ENCODE measurements around the gene TADA2B. TPM values are rescaled to one million over a fixed set of nuclear protein-coding genes. Genes with fewer than 3 reads are reported as not detected.
A peak's percentile ranks its signal among the peaks of the same experiment; 100 is the strongest.

Gene TADA2B
- total and polyA plus RNA-seq, 4 experiments from 2014 or later, result 2.8 to 49.0 (median 25.5) TPM

DNA sequence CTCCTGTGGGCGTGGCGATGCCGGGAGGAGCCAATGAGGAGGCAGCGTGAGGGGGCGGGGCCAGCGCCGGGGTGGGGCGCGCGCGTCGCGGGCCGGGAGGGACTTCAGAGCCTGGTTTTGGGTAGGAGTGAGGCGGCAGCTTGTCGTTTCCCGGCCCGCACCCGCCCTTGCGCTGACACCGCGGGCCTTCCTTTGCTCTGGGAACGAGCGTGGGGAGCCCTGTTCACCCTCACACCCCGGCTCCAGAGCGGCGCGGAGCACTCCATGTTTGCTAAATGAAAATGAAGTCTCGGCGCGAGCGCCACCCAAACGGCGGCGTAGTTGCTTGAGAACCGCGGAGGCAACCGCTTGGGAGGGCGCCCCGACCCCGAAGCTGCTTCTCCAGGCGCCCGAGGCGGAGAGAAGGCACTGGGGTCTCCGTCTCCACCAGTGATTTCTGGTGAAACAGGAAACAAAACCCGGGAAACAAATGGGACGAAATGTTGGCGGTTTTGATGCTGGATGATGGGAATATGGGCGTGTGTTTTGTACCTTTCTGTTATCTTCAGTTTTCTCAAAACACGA is 25.2 kb downstream of the TADA2B start:
- Mint-ChIP-seq H3K27ac (peak overlapping the region; percentile 82 to 98 (median 96)), H3K4me1 (peaks cover 20 to 64% (median 44%) of the 10 kb centered on the region in 4 donors)
- intact Hi-C loops (cut with micrococcal nuclease), result loop anchor here (1.0 to 10.0 kb wide), 9 partner anchors 25 to 866 kb away; partner anchors contain the start of genes AFAP1, BLOC1S4, MRFAP1 and TADA2B

DNA sequence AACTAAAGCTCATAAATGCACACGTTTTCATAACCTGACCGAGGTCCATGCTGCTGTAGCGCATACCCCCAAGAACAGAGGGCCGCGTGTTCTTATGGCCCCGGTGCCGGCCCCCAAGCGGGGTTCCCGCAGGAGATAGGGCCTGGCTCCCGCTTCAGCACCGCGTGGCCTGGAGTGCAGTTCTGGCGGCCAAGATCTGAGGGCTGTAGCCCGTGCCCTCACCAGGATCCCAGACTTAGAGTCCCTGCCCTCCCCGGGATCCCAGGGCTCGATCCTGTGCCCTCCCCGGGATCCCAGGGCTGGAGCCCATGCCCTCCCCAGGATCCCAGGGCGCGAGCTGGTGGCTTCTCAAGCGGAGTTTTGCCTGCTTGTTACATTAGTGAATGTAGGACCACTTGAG is 25.7 kb downstream of the TADA2B start:
- Histone ChIP-seq H3K36me3 (ENCODE audit: insufficient read depth, low read length) (peaks cover 7% of the 10 kb centered on the region), H3K4me3 (ENCODE audit: low read length in 2 of 2) (peak overlapping the region; percentile 65 to 84), H3K27ac (ENCODE audit: low read depth, low read length) (peak overlapping the region; percentile 69), H3K9me3 (ENCODE audit: control insufficient read depth in 1 of 2, low read length in 2 of 2) (no peaks in the 10 kb centered on the region), H3K27me3 (ENCODE audit: insufficient read depth, low read length) (no peaks in the 10 kb centered on the region), H3K4me1 (ENCODE audit: insufficient read depth, low read length) (peaks cover 42% of the 10 kb centered on the region)
- peaks cover 6 to 21% of the 10 kb centered on the region in 2 donors for H3K36me3 Mint-ChIP-seq
- H3K27ac Mint-ChIP-seq, result peak overlapping the region; percentile 82 to 98 (median 96)
- peaks cover 0 to 2% (median 0%) of the 10 kb centered on the region in 8 donors for H3K9me3 Mint-ChIP-seq
- H3K4me1 Mint-ChIP-seq, result peaks cover 20 to 58% (median 40%) of the 10 kb centered on the region in 4 donors
- no peak for DNase-seq
- intact Hi-C loops (cut with micrococcal nuclease), result loop anchor here (1.0 to 10.0 kb wide), 9 partner anchors 26 to 866 kb away; partner anchors contain the start of genes AFAP1, BLOC1S4, MRFAP1 and TADA2B
- POLR2A ChIA-PET (ENCODE audit: partially characterized antibody), result interaction anchor here (0.8 to 11.0 kb wide), 22 partner anchors 13 to 494 kb away, joined by 3 to 231 read pairs (median 9); partner anchors contain the start of genes BLOC1S4, MAN2B2, MRFAP1 and MRFAP1L1
- H3K27me3 Mint-ChIP-seq, result peaks cover 0 to 2% of the 10 kb centered on the region in 2 donors
- H3K4me3 Mint-ChIP-seq, result peak overlapping the region; percentile 93 to 98 (median 96)
- CTCF ChIA-PET (ENCODE audit: partially characterized antibody), result interaction anchor here (0.8 to 11.0 kb wide), 11 partner anchors 15 to 438 kb away, joined by 3 to 204 read pairs (median 23); partner anchors contain the start of genes BLOC1S4, TADA2B and TBC1D14

More for the DNA sequence above, 25.2 kb downstream of the TADA2B start:
- POLR2A ChIA-PET (ENCODE audit: partially characterized antibody), result interaction anchor here (0.7 to 11.0 kb wide), 30 partner anchors 12 to 494 kb away, joined by 3 to 231 read pairs (median 6); partner anchors contain the start of genes BLOC1S4, MAN2B2, MRFAP1 and TADA2B
- peak overlapping the region; percentile 69 for H3K27ac ChIP-seq (ENCODE audit: low read depth, low read length)
- Mint-ChIP-seq H3K4me3 (peak overlapping the region; percentile 93 to 98 (median 96)), H3K9me3 (peaks cover 0 to 2% (median 0%) of the 10 kb centered on the region in 8 donors), H3K36me3 (peaks cover 11 to 26% of the 10 kb centered on the region in 2 donors), H3K27me3 (peaks cover 0 to 2% of the 10 kb centered on the region in 2 donors)
- peaks cover 12% of the 10 kb centered on the region for H3K36me3 ChIP-seq (ENCODE audit: insufficient read depth, low read length)
- peaks cover 46% of the 10 kb centered on the region for H3K4me1 ChIP-seq (ENCODE audit: insufficient read depth, low read length)
- H3K4me3 ChIP-seq (ENCODE audit: low read length in 2 of 2), result peak overlapping the region; percentile 65 to 84
- no peaks in the 10 kb centered on the region for H3K27me3 ChIP-seq (ENCODE audit: insufficient read depth, low read length)
- DNase-seq, result no peak
- no peaks in the 10 kb centered on the region for H3K9me3 ChIP-seq (ENCODE audit: control insufficient read depth in 1 of 2, low read length in 2 of 2)
- CTCF ChIA-PET (ENCODE audit: partially characterized antibody), result interaction anchor here (0.9 to 11.0 kb wide), 13 partner anchors 14 to 350 kb away, joined by 3 to 204 read pairs (median 22); partner anchors contain the start of genes BLOC1S4, TADA2B and TBC1D14

DNA sequence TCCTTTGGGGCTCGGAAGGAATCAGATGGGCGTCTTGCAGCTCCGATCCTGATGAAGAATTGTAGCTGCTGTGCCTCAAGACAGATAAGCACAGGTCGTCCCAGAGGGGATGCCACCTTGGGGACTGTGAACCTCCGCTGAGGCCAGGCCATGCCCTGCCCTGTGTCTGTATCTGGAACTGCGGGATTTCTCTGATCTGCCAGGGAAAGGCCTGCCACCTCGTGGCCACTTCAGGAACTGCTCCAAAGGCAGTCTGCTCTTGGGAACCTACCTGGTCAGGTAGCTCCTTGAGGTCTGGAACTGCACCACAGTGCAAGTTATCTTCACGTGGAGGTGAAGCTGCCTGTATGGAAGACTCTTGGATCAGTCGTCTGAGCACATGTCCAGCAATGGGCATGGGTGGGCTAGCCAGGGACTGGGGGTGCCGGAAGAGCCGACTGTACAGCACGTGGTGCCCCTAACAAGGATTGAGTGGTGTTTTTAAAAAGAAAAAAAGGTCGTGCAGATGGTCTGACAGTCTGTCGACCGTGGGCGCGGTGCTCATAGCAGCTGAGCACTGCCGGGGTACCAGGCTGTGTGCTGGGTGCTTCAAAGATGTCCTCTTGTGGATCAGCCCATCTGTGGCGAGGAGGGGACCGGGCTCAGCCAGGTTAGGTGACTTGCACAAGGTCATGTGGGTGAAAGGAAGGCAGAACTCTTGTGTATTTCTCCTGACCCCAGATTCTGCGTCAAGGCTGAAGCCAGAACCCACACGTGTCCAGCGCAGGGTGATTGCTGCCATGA is 27.7 kb downstream of the TADA2B start:
- CTCF ChIA-PET (ENCODE audit: partially characterized antibody), result interaction anchor here (0.6 to 11.0 kb wide), 41 partner anchors 8 to 432 kb away, joined by 3 to 204 read pairs (median 4); partner anchors contain the start of genes BLOC1S4, TADA2B and TBC1D14
- intact Hi-C loops (cut with micrococcal nuclease), result loop anchor here (1.0 kb wide), 3 partner anchors 97 to 197 kb away; no protein-coding TSS in a partner anchor
- Histone ChIP-seq H3K27ac (ENCODE audit: low read depth, low read length) (no peak overlapping the region), H3K9me3 (ENCODE audit: control insufficient read depth in 1 of 2, low read length in 2 of 2) (no peaks in the 10 kb centered on the region), H3K4me3 (ENCODE audit: low read length in 2 of 2) (no peak overlapping the region), H3K4me1 (ENCODE audit: insufficient read depth, low read length) (peaks cover 26% of the 10 kb centered on the region), H3K36me3 (ENCODE audit: insufficient read depth, low read length) (no peaks in the 10 kb centered on the region), H3K27me3 (ENCODE audit: insufficient read depth, low read length) (no peaks in the 10 kb centered on the region)
- Mint-ChIP-seq H3K4me1 (peaks cover 13 to 45% (median 30%) of the 10 kb centered on the region in 4 donors), H3K27me3 (peaks cover 0 to 2% of the 10 kb centered on the region in 2 donors), H3K36me3 (peaks cover 0 to 10% of the 10 kb centered on the region in 2 donors), H3K4me3 (peak overlapping the region; percentile 46 to 81 (median 58)), H3K27ac (peak overlapping the region in 5 of 7 donors; percentile 31 to 88 (median 78)), H3K9me3 (peaks cover 0 to 2% (median 0%) of the 10 kb centered on the region in 8 donors)
- POLR2A ChIA-PET (ENCODE audit: partially characterized antibody), result interaction anchor here (0.8 to 11.0 kb wide), 8 partner anchors 12 to 396 kb away, joined by 3 to 231 read pairs (median 4); partner anchors contain the start of genes TADA2B and TBC1D14
- peak; percentile 83 to 87 (median 86) for DNase-seq

DNA sequence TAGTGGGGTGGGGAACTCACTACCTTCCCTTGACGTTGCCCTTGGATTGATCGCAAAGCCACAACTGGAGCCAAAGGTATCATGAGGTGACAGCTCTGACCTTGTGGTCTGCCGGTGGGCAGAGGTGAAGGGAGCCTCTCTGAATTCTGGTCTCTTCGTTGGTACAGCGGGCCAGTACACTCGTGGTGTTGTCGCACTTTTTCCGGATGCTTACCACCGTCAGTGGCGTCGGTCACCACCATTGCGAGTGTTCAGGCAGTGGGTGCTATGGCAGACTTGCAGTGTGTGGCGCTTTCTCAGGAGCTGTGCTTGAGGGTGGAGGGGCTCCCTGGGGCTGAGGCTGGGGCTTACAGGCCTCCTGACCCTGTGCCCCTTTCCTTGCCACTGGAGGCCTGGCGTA is 29.9 kb downstream of the TADA2B start:
- no peak overlapping the region for H3K27ac ChIP-seq (ENCODE audit: low read depth, low read length)
- no peak overlapping the region for H3K27ac Mint-ChIP-seq
- peaks cover 0 to 1% of the 10 kb centered on the region in 2 donors for H3K36me3 Mint-ChIP-seq
- H3K27me3 Mint-ChIP-seq, result peaks cover 0 to 2% of the 10 kb centered on the region in 2 donors
- H3K36me3 ChIP-seq (ENCODE audit: insufficient read depth, low read length), result no peaks in the 10 kb centered on the region
- DNase-seq, result no peak
- no peaks in the 10 kb centered on the region for H3K27me3 ChIP-seq (ENCODE audit: insufficient read depth, low read length)
- H3K4me3 Mint-ChIP-seq, result no peak overlapping the region
- CTCF ChIA-PET (ENCODE audit: partially characterized antibody), result interaction anchor here (1.6 to 11.0 kb wide), 4 partner anchors 31 to 354 kb away, joined by 3 to 204 read pairs (median 102); partner anchors contain the start of genes BLOC1S4, TADA2B and TBC1D14
- POLR2A ChIA-PET (ENCODE audit: partially characterized antibody), result interaction anchor here (0.9 to 1.2 kb wide), 2 partner anchors 29 to 164 kb away, joined by 3 read pairs; partner anchors contain the start of genes TADA2B and TBC1D14
- no peaks in the 10 kb centered on the region for H3K9me3 ChIP-seq (ENCODE audit: control insufficient read depth in 1 of 2, low read length in 2 of 2)
- peaks cover 11% of the 10 kb centered on the region for H3K4me1 ChIP-seq (ENCODE audit: insufficient read depth, low read length)
- peaks cover 8 to 26% (median 15%) of the 10 kb centered on the region in 4 donors for H3K4me1 Mint-ChIP-seq
- intact Hi-C loops (cut with micrococcal nuclease), result no loop called here
- peaks cover 0 to under 1% (median 0%) of the 10 kb centered on the region in 8 donors for H3K9me3 Mint-ChIP-seq
- no peak overlapping the region for H3K4me3 ChIP-seq (ENCODE audit: low read length in 2 of 2)

GRCh38 chr4:7073526-7074390 is 30.6 kb downstream of the TADA2B start:
- intact Hi-C loops (cut with micrococcal nuclease), result no loop called here
- Mint-ChIP-seq H3K27ac (no peak overlapping the region), H3K9me3 (no peaks in the 10 kb centered on the region), H3K4me3 (no peak overlapping the region), H3K36me3 (no peaks in the 10 kb centered on the region), H3K4me1 (peaks cover 6 to 19% (median 10%) of the 10 kb centered on the region in 4 donors), H3K27me3 (peaks cover 0 to 2% of the 10 kb centered on the region in 2 donors)
- H3K27ac ChIP-seq (ENCODE audit: low read depth, low read length), result no peak overlapping the region
- no peaks in the 10 kb centered on the region for H3K36me3 ChIP-seq (ENCODE audit: insufficient read depth, low read length)
- DNase-seq, result no peak
- ChIA-PET POLR2A (ENCODE audit: partially characterized antibody) (interaction anchor here (0.9 to 1.2 kb wide), 2 partner anchors 30 to 164 kb away, joined by 3 read pairs; partner anchors contain the start of genes TADA2B and TBC1D14), CTCF (ENCODE audit: partially characterized antibody) (interaction anchor here (8.2 to 11.0 kb wide), 2 partner anchors 32 to 355 kb away, joined by 114 to 204 read pairs; partner anchors contain the start of genes BLOC1S4 and TADA2B)
- H3K4me3 ChIP-seq (ENCODE audit: low read length in 2 of 2), result no peak overlapping the region
- no peaks in the 10 kb centered on the region for H3K9me3 ChIP-seq (ENCODE audit: control insufficient read depth in 1 of 2, low read length in 2 of 2)
- peaks cover 8% of the 10 kb centered on the region for H3K4me1 ChIP-seq (ENCODE audit: insufficient read depth, low read length)
- no peaks in the 10 kb centered on the region for H3K27me3 ChIP-seq (ENCODE audit: insufficient read depth, low read length)

GRCh38 chr4:7074426-7074825 is 31.3 kb downstream of the TADA2B start:
- Mint-ChIP-seq H3K4me1 (peaks cover 5 to 13% (median 8%) of the 10 kb centered on the region in 4 donors), H3K27me3 (peaks cover 1 to 2% of the 10 kb centered on the region in 2 donors), H3K27ac (no peak overlapping the region), H3K4me3 (no peak overlapping the region), H3K9me3 (peaks cover 0 to 1% (median 0%) of the 10 kb centered on the region in 8 donors), H3K36me3 (no peaks in the 10 kb centered on the region)
- H3K27me3 ChIP-seq (ENCODE audit: insufficient read depth, low read length), result no peaks in the 10 kb centered on the region
- no peak for DNase-seq
- no peak overlapping the region for H3K4me3 ChIP-seq (ENCODE audit: low read length in 2 of 2)
- ChIA-PET CTCF (ENCODE audit: partially characterized antibody) (interaction anchor here (1.0 to 1.5 kb wide), 2 partner anchors 28 to 354 kb away, joined by 3 to 4 read pairs; no protein-coding TSS in a partner anchor), POLR2A (ENCODE audit: partially characterized antibody) (no interaction called here)
- intact Hi-C loops (cut with micrococcal nuclease), result no loop called here
- H3K9me3 ChIP-seq (ENCODE audit: control insufficient read depth in 1 of 2, low read length in 2 of 2), result no peaks in the 10 kb centered on the region
- H3K4me1 ChIP-seq (ENCODE audit: insufficient read depth, low read length), result peaks cover 5% of the 10 kb centered on the region
- no peaks in the 10 kb centered on the region for H3K36me3 ChIP-seq (ENCODE audit: insufficient read depth, low read length)
- no peak overlapping the region for H3K27ac ChIP-seq (ENCODE audit: low read depth, low read length)

Measured in CD4-positive, alpha-beta memory T cell (primary cell).